GM23338 (cell line): ENCODE measurements around the gene AXIN1. TPM values are rescaled to one million over a fixed set of nuclear protein-coding genes. Genes with fewer than 3 reads are reported as not detected.
A peak's percentile ranks its signal among the peaks of the same experiment; 100 is the strongest.

ENCODE experiments used
- ATAC-seq: fragments of 200-7000 bp; cut with Tn5 transposase; 3 replicates; pipeline ENCODE4 v1.9.1; 2020
- DNase-seq: peaks from one replicate; pipeline ENCODE4 v3.0.0-alpha.2; 2015; ENCODE audit warnings: low spot score
- H2AFZ ChIP-seq: fragments of 200-600 bp; sonication (generic); 2 replicates; pipeline ENCODE4 v1.8.0; 2016; ENCODE audit warnings: antibody characterized with exemption, mild to moderate bottlenecking, moderate library complexity
- H3F3A ChIP-seq: fragments of 200-600 bp; sonication (generic); replicated peaks from 2 replicates; pipeline ENCODE4 v1.8.0; 2017; ENCODE audit warnings: antibody characterized with exemption, mixed run types, low read depth
- H3K27ac ChIP-seq: fragments of 200-600 bp; sonication (generic); 2 replicates; pipeline ENCODE4 v1.6.1; 2016; ENCODE audit warnings: low read depth
- H3K27me3 ChIP-seq: fragments of 200-600 bp; sonication (generic); 2 replicates; pipeline ENCODE4 v1.8.0; 2016; ENCODE audit warnings: mild to moderate bottlenecking, mixed run types, moderate library complexity; ENCODE audit not compliant: insufficient read depth
- H3K36me3 ChIP-seq: fragments of 200-600 bp; sonication (generic); 2 replicates; pipeline ENCODE4 v1.8.0; 2016; ENCODE audit warnings: mild to moderate bottlenecking; ENCODE audit not compliant: insufficient read depth
- H3K4me1 ChIP-seq: fragments of 200-600 bp; sonication (generic); 2 replicates; pipeline ENCODE4 v1.8.0; 2016; ENCODE audit warnings: mild to moderate bottlenecking, moderate library complexity; ENCODE audit not compliant: insufficient read depth
- H3K4me2 ChIP-seq: fragments of 200-600 bp; sonication (generic); 2 replicates; pipeline ENCODE4 v1.7.1; 2017; ENCODE audit warnings: mixed run types
- H3K4me3 ChIP-seq: fragments of 200-600 bp; sonication (generic); 2 replicates; pipeline ENCODE4 v1.6.1; 2016; ENCODE audit warnings: mixed run types
- H3K79me2 ChIP-seq: fragments of 200-600 bp; sonication (generic); replicated peaks from 2 replicates; pipeline ENCODE4 v1.8.0; 2017; ENCODE audit warnings: mild to moderate bottlenecking; ENCODE audit not compliant: insufficient read depth
- H3K9me2 ChIP-seq: fragments of 200-600 bp; sonication (generic); 2 replicates; pipeline ENCODE4 v1.8.0; 2017; ENCODE audit not compliant: insufficient read depth
- H4K20me1 ChIP-seq: fragments of 200-600 bp; sonication (generic); replicated peaks from 2 replicates; pipeline ENCODE4 v1.8.0; 2017; ENCODE audit warnings: mild to moderate bottlenecking; ENCODE audit not compliant: insufficient read depth
- H3K27ac Mint-ChIP-seq: 2 replicates; pipeline ENCODE4 v1.8.0; 2020; ENCODE audit warnings: inconsistent platforms, mild to moderate bottlenecking, moderate library complexity, mixed read lengths
- H3K27me3 Mint-ChIP-seq: 3 replicates; pipeline ENCODE4 v1.8.0; 2022; ENCODE audit warnings: low read depth, mild to moderate bottlenecking, moderate library complexity, mixed read lengths, inconsistent platforms; ENCODE audit not compliant: insufficient read depth, poor library complexity
- H3K36me3 Mint-ChIP-seq: 3 replicates; pipeline ENCODE4 v1.8.0; 2021; ENCODE audit warnings: low read depth, mild to moderate bottlenecking, inconsistent platforms, moderate library complexity, mixed read lengths
- H3K4me1 Mint-ChIP-seq: 3 replicates; pipeline ENCODE4 v1.8.0; 2020; ENCODE audit warnings: mild to moderate bottlenecking, inconsistent platforms, mixed read lengths
- H3K4me3 Mint-ChIP-seq: 3 replicates; pipeline ENCODE4 v1.8.0; 2021; ENCODE audit warnings: moderate library complexity, mild to moderate bottlenecking, inconsistent platforms, mixed read lengths
- H3K9me3 Mint-ChIP-seq: 3 replicates; pipeline ENCODE4 v1.8.0; 2020; ENCODE audit warnings: moderate library complexity, mild to moderate bottlenecking, inconsistent platforms, mixed read lengths
- CREB1 ChIP-seq: fragments of 250-450 bp; sonication (Bioruptor Pico); IDR thresholded peaks from 2 replicates; pipeline ENCODE4 v1.5.0; 2020; ENCODE audit warnings: low read depth, mild to moderate bottlenecking, moderate library complexity
- CTCF ChIP-seq, 2 experiments: fragments of 200-600 bp in 1 of 2; sonication (generic) in 1 of 2; conservative IDR thresholded peaks; 2 replicates each; pipeline versions ENCODE4 v1.5.1 to v1.6.1; 2016 to 2017; ENCODE audit warnings: antibody characterized with exemption in 2 of 2, low read depth in 2 of 2, mild to moderate bottlenecking in 2 of 2, moderate library complexity in 1 of 2
- EZH2 ChIP-seq: fragments of 200-600 bp; sonication (generic); IDR thresholded peaks from one replicate; pipeline ENCODE4 v1.8.0; 2017; ENCODE audit warnings: antibody characterized with exemption, mild to moderate bottlenecking, low read depth; ENCODE audit not compliant: unreplicated experiment
- EZH2phosphoT487 ChIP-seq: fragments of 200-600 bp; sonication (generic); IDR thresholded peaks from one replicate; pipeline ENCODE4 v1.8.1; 2018; ENCODE audit warnings: antibody characterized with exemption; ENCODE audit not compliant: unreplicated experiment
- JUNB ChIP-seq: IDR thresholded peaks from one replicate; pipeline ENCODE4 v1.6.1; 2016; ENCODE audit warnings: antibody characterized with exemption; ENCODE audit not compliant: unreplicated experiment
- NANOG ChIP-seq: IDR thresholded peaks from 2 replicates; pipeline ENCODE4 v1.6.1; 2016; ENCODE audit warnings: antibody characterized with exemption, borderline replicate concordance
- POLR2AphosphoS5 ChIP-seq: IDR thresholded peaks from 2 replicates; pipeline ENCODE4 v1.6.1; 2016; ENCODE audit warnings: antibody characterized with exemption, low read depth
- REST ChIP-seq: IDR thresholded peaks from one replicate; pipeline ENCODE4 v1.6.1; 2018; ENCODE audit warnings: antibody characterized with exemption; ENCODE audit not compliant: unreplicated experiment
- STAT1 ChIP-seq: IDR thresholded peaks from one replicate; pipeline ENCODE4 v1.6.1; 2016; ENCODE audit warnings: antibody characterized with exemption; ENCODE audit not compliant: unreplicated experiment
- ZNF114 ChIP-seq: fragments of 250-450 bp; sonication (Bioruptor Pico); IDR thresholded peaks from 2 replicates; pipeline ENCODE4 v1.5.0; 2020; ENCODE audit warnings: mild to moderate bottlenecking, moderate library complexity
- ZNF331 ChIP-seq: fragments of 250-450 bp; sonication (Bioruptor Pico); IDR thresholded peaks from 2 replicates; pipeline ENCODE4 v1.5.0; 2020; ENCODE audit warnings: low read depth, mild to moderate bottlenecking, moderate library complexity
- ZNF462 ChIP-seq: fragments of 250-450 bp; sonication (Bioruptor Pico); IDR thresholded peaks from 2 replicates; pipeline ENCODE4 v1.5.0; 2020; ENCODE audit warnings: mild to moderate bottlenecking, moderate library complexity
- polyA plus RNA-seq: library from polyadenylated mRNA; unstranded; fragments of >200 nt; fragmentation: Nextera tagmentation; extraction: Ambion mirVana; gene quantifications from 2 replicates; pipeline ENCODE4 v1.2.1, GENCODE V29; 2016
- total RNA-seq: library from RNA; depleted of rRNA; stranded (reverse); fragments of >200 nt; shearing (Covaris generic); gene quantifications from 2 replicates; pipeline ENCODE4 v1.2.3, GENCODE V29; 2014
- TF ChIP-seq, protein P1 (sequence below): IDR thresholded peaks from 2 replicates; pipeline ENCODE4 v1.6.1; 2016; ENCODE audit warnings: antibody characterized with exemption

Gene AXIN1
- total and polyA plus RNA-seq, 2 experiments from 2014 or later: 14.3 to 54.5 TPM

- peak overlapping the region; percentile 14; the same call in 1 of the 3 replicates for H3K4me3 Mint-ChIP-seq
- Histone ChIP-seq H4K20me1 (peaks cover 19% of the 10 kb centered on the region), H3F3A (peaks cover 3% of the 10 kb centered on the region; the same call in 1 of the 2 replicates), H3K4me3 (peak overlapping the region; percentile 56), H3K36me3 (no peaks in the 10 kb centered on the region), H3K79me2 (peaks cover 33% of the 10 kb centered on the region), H2AFZ (no peak overlapping the region), H3K4me1 (no peaks in the 10 kb centered on the region; the same call in 1 of the 2 replicates), H3K27me3 (no peaks in the 10 kb centered on the region), H3K4me2 (peak overlapping the region; percentile 81), H3K27ac (no peak overlapping the region), H3K9me2 (no peaks in the 10 kb centered on the region)
- peaks cover 9% of the 10 kb centered on the region for H3K36me3 Mint-ChIP-seq
- H3K4me1 Mint-ChIP-seq: peaks cover 11% of the 10 kb centered on the region
- no peaks in the 10 kb centered on the region for H3K9me3 Mint-ChIP-seq
- no peak for TF ChIP-seq REST
- TF ChIP-seq, protein P1, sequence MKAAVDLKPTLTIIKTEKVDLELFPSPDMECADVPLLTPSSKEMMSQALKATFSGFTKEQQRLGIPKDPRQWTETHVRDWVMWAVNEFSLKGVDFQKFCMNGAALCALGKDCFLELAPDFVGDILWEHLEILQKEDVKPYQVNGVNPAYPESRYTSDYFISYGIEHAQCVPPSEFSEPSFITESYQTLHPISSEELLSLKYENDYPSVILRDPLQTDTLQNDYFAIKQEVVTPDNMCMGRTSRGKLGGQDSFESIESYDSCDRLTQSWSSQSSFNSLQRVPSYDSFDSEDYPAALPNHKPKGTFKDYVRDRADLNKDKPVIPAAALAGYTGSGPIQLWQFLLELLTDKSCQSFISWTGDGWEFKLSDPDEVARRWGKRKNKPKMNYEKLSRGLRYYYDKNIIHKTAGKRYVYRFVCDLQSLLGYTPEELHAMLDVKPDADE: no peak
- TF ChIP-seq JUNB: no peak
- TF ChIP-seq CREB1: no peak
- no peak for TF ChIP-seq STAT1
- no peak for TF ChIP-seq ZNF462 (CRISPR knock-in tag)
- TF ChIP-seq POLR2AphosphoS5: no peak
- TF ChIP-seq EZH2: no peak
- no peak for TF ChIP-seq ZNF331 (CRISPR knock-in tag)
- no peak for TF ChIP-seq CTCF (conservative IDR thresholded peaks at IDR 0.05; ENCODE audit: low read depth in 2 of 2)
- no peak for TF ChIP-seq ZNF114 (CRISPR knock-in tag)
- TF ChIP-seq EZH2phosphoT487: no peak
- no peak for TF ChIP-seq NANOG
- DNase-seq (no peak), ATAC-seq (peak; percentile 49)
- H3K27ac Mint-ChIP-seq: no peak overlapping the region
- peaks cover 3% of the 10 kb centered on the region for H3K27me3 Mint-ChIP-seq
Observed at GRCh38 chr16:353404-354290, 1.1 kb upstream of the AXIN1 start.
